A673 (cell line): ENCODE results near the gene SLC31A2.

Source experiments
- CTCF ChIP-seq: fragments of 300-800, 200-600 bp; sonication (generic); conservative IDR thresholded peaks from 2 replicates; pipeline ENCODE4 v1.5.1; 2017; ENCODE audit warnings: low read depth, mild to moderate bottlenecking, antibody characterized with exemption, low read length, moderate library complexity, mixed read lengths
- EZH2 ChIP-seq: fragments of 200-600 bp; sonication (generic); IDR thresholded peaks from 2 replicates; pipeline ENCODE4 v1.6.1; 2017; ENCODE audit warnings: borderline replicate concordance, low read depth, mild to moderate bottlenecking, mixed read lengths, antibody characterized with exemption, low read length; ENCODE audit not compliant: poor library complexity, severe bottlenecking

GRCh38 chr9:113205432-113205831 is 54.6 kb downstream of the SLC31A2 start:
- TF ChIP-seq CTCF, result no peak
- no peak for TF ChIP-seq EZH2
